WTC11 (cell line): ENCODE results near the gene LGR6. TPM values are rescaled to one million over a fixed set of nuclear protein-coding genes. Genes with fewer than 3 reads are reported as not detected.

Source experiments
- ATAC-seq: fragments of 200-7000 bp; cut with Tn5 transposase; 2 replicates; pipeline ENCODE4 v1.10.0; 2021; ENCODE audit warnings: mild to moderate bottlenecking, moderate library complexity
- CTCF ChIA-PET: fragments of 300-600 bp; sonication (Branson Sonifier 250); formaldehyde crosslinking; loops from one replicate; lab custom pipeline; 2021; ENCODE audit warnings: antibody characterized with exemption; lab: Charles Lee
- POLR2A ChIA-PET: fragments of 350-600 bp; sonication (Branson Sonifier 250); formaldehyde crosslinking; loops from one replicate; lab custom pipeline; 2021; ENCODE audit warnings: antibody characterized with exemption; lab: Charles Lee
- DNase-seq: peaks from one replicate; pipeline ENCODE4 v3.0.0; 2021; ENCODE audit warnings: low spot score
- H3K27ac Mint-ChIP-seq: 2 replicates; pipeline ENCODE4 v1.8.0; 2021; ENCODE audit warnings: mixed read lengths
- H3K27me3 Mint-ChIP-seq: 2 replicates; pipeline ENCODE4 v1.8.0; 2021; ENCODE audit warnings: low read depth, mild to moderate bottlenecking, moderate library complexity, mixed read lengths
- H3K36me3 Mint-ChIP-seq: 2 replicates; pipeline ENCODE4 v1.8.0; 2021; ENCODE audit warnings: mixed read lengths
- H3K4me1 Mint-ChIP-seq: 2 replicates; pipeline ENCODE4 v1.8.0; 2022; ENCODE audit warnings: mixed read lengths
- H3K4me3 Mint-ChIP-seq: 2 replicates; pipeline ENCODE4 v1.8.0; 2021; ENCODE audit warnings: mild to moderate bottlenecking, moderate library complexity, mixed read lengths
- H3K9me3 Mint-ChIP-seq: 2 replicates; pipeline ENCODE4 v1.8.0; 2021; ENCODE audit warnings: mixed read lengths
- CREM ChIP-seq: sonication (generic); formaldehyde crosslinking; IDR thresholded peaks from 2 replicates; pipeline ENCODE4 v1.8.1; 2022; ENCODE audit warnings: mild to moderate bottlenecking, missing genetic modification reagents, moderate library complexity
- NFE2L1 ChIP-seq: sonication (generic); formaldehyde crosslinking; IDR thresholded peaks from 2 replicates; pipeline ENCODE4 v1.8.1; 2023; ENCODE audit warnings: missing genetic modification reagents
- RORB ChIP-seq: fragments of 250-450 bp; sonication (Bioruptor Pico); IDR thresholded peaks from 2 replicates; pipeline ENCODE4 v1.9.0; 2021; ENCODE audit warnings: mild to moderate bottlenecking
- STAT6 ChIP-seq: sonication (generic); formaldehyde crosslinking; conservative IDR thresholded peaks from 2 replicates; pipeline ENCODE4 v1.8.1; 2023; ENCODE audit warnings: mild to moderate bottlenecking, low read depth, missing genetic modification reagents, moderate library complexity
- ZNF263 ChIP-seq: sonication (generic); formaldehyde crosslinking; IDR thresholded peaks from 2 replicates; pipeline ENCODE4 v1.8.1; 2022; ENCODE audit warnings: low read depth, mild to moderate bottlenecking, moderate library complexity, missing genetic modification reagents
- ZNF281 ChIP-seq: sonication (generic); formaldehyde crosslinking; IDR thresholded peaks from 2 replicates; pipeline ENCODE4 v1.8.0; 2023; ENCODE audit warnings: mild to moderate bottlenecking, missing genetic modification reagents
- ZNF423 ChIP-seq: fragments of 250-450 bp; sonication (Bioruptor Pico); IDR thresholded peaks from 2 replicates; pipeline ENCODE4 v2.1.2; 2022; ENCODE audit warnings: mild to moderate bottlenecking, moderate library complexity
- total RNA-seq: library from RNA; stranded (reverse); gene quantifications from 3 replicates; pipeline ENCODE4 v1.2.3, GENCODE V29; 2021
- TF ChIP-seq, protein P1 (sequence below): sonication (generic); formaldehyde crosslinking; IDR thresholded peaks from 2 replicates; pipeline ENCODE4 v1.8.0; 2022; ENCODE audit warnings: missing genetic modification reagents
- TF ChIP-seq, protein P2 (sequence below): sonication (generic); formaldehyde crosslinking; IDR thresholded peaks from 2 replicates; pipeline ENCODE4 v1.8.0; 2023; ENCODE audit warnings: missing genetic modification reagents
- TF ChIP-seq, protein P3 (sequence below): sonication (generic); formaldehyde crosslinking; IDR thresholded peaks from 2 replicates; pipeline ENCODE4 v1.8.0; 2022; ENCODE audit warnings: mild to moderate bottlenecking, missing genetic modification reagents
- TF ChIP-seq, protein P4 (sequence below): sonication (generic); formaldehyde crosslinking; IDR thresholded peaks from 2 replicates; pipeline ENCODE4 v1.8.1; 2023; ENCODE audit warnings: mild to moderate bottlenecking, missing genetic modification reagents, moderate library complexity
- TF ChIP-seq, protein P5 (sequence below): sonication (generic); formaldehyde crosslinking; IDR thresholded peaks from 2 replicates; pipeline ENCODE4 v1.8.1; 2023; ENCODE audit warnings: mild to moderate bottlenecking, missing genetic modification reagents, moderate library complexity
- TF ChIP-seq, protein P6 (sequence below): fragments of 250-450 bp; sonication (Bioruptor Pico); IDR thresholded peaks from 2 replicates; pipeline ENCODE4 v1.9.0; 2021; ENCODE audit warnings: mild to moderate bottlenecking

Gene LGR6
- total RNA-seq, 1 experiment from 2014 or later, result 1.1 TPM

DNA sequence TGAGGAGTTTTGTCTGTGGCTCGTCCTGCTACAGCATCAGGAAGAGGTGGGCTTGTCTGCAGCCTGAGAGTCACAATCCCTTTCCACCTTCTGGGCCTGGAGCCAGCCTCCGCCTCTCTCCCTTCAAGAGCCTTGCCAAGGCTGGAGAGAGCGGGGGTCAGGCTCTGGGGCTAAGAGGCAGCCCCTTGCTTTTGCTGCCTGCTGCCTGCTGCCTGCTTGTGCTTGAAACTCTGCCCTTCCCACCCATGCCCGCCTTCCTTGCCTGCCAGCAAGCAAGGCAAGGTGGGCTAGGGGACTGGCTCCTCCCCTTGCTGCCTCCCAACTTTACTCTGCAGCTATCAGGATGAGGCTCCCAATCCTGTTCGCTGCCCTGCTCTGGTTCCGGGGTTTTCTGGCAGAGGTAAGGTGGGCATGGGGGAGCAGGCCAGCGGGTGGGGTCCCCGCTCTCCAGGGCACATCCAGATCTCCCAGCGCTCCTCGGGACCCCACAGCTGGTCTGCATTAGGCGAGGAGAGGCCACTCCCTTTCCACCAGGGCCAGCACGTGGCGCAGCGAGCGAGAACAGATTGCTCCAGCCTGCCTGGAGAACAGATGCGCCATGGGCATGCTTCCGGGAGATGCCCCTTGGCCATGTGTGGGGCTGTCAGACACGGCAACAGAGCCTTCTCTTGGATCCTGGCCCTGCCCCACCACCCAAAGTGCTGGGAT, 25.7 kb upstream of the LGR6 start:
- H3K9me3 Mint-ChIP-seq, result no peaks in the 10 kb centered on the region
- TF ChIP-seq STAT6 (no peak), CREM (no peak), ZNF281 (CRISPR knock-in tag) (no peak), RORB (no peak), ZNF423 (no peak)
- TF ChIP-seq, protein P1, sequence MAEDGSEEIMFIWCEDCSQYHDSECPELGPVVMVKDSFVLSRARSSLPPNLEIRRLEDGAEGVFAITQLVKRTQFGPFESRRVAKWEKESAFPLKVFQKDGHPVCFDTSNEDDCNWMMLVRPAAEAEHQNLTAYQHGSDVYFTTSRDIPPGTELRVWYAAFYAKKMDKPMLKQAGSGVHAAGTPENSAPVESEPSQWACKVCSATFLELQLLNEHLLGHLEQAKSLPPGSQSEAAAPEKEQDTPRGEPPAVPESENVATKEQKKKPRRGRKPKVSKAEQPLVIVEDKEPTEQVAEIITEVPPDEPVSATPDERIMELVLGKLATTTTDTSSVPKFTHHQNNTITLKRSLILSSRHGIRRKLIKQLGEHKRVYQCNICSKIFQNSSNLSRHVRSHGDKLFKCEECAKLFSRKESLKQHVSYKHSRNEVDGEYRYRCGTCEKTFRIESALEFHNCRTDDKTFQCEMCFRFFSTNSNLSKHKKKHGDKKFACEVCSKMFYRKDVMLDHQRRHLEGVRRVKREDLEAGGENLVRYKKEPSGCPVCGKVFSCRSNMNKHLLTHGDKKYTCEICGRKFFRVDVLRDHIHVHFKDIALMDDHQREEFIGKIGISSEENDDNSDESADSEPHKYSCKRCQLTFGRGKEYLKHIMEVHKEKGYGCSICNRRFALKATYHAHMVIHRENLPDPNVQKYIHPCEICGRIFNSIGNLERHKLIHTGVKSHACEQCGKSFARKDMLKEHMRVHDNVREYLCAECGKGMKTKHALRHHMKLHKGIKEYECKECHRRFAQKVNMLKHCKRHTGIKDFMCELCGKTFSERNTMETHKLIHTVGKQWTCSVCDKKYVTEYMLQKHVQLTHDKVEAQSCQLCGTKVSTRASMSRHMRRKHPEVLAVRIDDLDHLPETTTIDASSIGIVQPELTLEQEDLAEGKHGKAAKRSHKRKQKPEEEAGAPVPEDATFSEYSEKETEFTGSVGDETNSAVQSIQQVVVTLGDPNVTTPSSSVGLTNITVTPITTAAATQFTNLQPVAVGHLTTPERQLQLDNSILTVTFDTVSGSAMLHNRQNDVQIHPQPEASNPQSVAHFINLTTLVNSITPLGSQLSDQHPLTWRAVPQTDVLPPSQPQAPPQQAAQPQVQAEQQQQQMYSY (CRISPR knock-in tag), result peak; percentile 67
- TF ChIP-seq, protein P2, sequence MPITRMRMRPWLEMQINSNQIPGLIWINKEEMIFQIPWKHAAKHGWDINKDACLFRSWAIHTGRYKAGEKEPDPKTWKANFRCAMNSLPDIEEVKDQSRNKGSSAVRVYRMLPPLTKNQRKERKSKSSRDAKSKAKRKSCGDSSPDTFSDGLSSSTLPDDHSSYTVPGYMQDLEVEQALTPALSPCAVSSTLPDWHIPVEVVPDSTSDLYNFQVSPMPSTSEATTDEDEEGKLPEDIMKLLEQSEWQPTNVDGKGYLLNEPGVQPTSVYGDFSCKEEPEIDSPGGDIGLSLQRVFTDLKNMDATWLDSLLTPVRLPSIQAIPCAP, result no peak
- TF ChIP-seq, protein P3, sequence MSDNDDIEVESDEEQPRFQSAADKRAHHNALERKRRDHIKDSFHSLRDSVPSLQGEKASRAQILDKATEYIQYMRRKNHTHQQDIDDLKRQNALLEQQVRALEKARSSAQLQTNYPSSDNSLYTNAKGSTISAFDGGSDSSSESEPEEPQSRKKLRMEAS (CRISPR knock-in tag), result no peak

DNA sequence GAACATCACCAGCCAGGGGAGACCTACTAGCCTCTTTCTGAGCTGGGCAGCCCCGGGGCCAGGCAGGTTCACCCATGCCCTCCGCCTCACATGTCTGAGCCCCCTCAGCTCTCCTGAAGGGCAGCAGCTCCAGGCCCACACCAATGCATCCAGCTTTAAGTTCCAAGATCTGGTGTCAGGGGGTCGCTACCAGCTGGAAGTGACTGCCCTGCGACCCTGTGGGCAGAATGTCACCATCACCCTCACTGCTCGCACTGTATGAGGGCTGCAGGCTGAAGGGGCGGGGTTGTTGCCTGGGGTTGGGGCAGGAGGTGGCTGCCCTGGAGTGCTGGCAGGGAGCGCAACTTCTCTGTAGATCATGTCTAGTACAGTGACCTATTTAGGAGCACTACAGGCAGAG, 24.7 kb upstream of the LGR6 start:
- ChIA-PET CTCF (no interaction called here), POLR2A (no interaction called here)
- no peak overlapping the region for H3K27ac Mint-ChIP-seq
- no peaks in the 10 kb centered on the region for H3K27me3 Mint-ChIP-seq
- TF ChIP-seq, protein P4, sequence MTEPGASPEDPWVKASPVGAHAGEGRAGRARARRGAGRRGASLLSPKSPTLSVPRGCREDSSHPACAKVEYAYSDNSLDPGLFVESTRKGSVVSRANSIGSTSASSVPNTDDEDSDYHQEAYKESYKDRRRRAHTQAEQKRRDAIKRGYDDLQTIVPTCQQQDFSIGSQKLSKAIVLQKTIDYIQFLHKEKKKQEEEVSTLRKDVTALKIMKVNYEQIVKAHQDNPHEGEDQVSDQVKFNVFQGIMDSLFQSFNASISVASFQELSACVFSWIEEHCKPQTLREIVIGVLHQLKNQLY, result no peak
- TF ChIP-seq, protein P5, sequence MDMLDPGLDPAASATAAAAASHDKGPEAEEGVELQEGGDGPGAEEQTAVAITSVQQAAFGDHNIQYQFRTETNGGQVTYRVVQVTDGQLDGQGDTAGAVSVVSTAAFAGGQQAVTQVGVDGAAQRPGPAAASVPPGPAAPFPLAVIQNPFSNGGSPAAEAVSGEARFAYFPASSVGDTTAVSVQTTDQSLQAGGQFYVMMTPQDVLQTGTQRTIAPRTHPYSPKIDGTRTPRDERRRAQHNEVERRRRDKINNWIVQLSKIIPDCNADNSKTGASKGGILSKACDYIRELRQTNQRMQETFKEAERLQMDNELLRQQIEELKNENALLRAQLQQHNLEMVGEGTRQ (CRISPR knock-in tag), result no peak
- TF ChIP-seq, protein P6, sequence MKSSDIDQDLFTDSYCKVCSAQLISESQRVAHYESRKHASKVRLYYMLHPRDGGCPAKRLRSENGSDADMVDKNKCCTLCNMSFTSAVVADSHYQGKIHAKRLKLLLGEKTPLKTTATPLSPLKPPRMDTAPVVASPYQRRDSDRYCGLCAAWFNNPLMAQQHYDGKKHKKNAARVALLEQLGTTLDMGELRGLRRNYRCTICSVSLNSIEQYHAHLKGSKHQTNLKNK (CRISPR knock-in tag), result no peak
- TF ChIP-seq ZNF281 (CRISPR knock-in tag) (no peak), NFE2L1 (CRISPR knock-in tag) (no peak), ZNF263 (CRISPR knock-in tag) (no peak)
- DNase-seq (no peak), ATAC-seq (no peak)
- no peak overlapping the region for H3K4me3 Mint-ChIP-seq
- H3K4me1 Mint-ChIP-seq, result peaks cover 12% of the 10 kb centered on the region
- H3K9me3 Mint-ChIP-seq, result no peaks in the 10 kb centered on the region
- H3K36me3 Mint-ChIP-seq, result no peaks in the 10 kb centered on the region

More for the DNA sequence above, 25.7 kb upstream of the LGR6 start:
- CTCF ChIA-PET, result interaction anchor here (6.0 kb wide), 1 partner anchor 13 kb away, joined by 73 read pairs; no protein-coding TSS in a partner anchor
- Mint-ChIP-seq H3K27me3 (no peaks in the 10 kb centered on the region), H3K27ac (no peak overlapping the region), H3K4me3 (no peak overlapping the region), H3K4me1 (peaks cover 16% of the 10 kb centered on the region), H3K36me3 (no peaks in the 10 kb centered on the region)
- DNase-seq, result no peak
- POLR2A ChIA-PET, result no interaction called here
- ATAC-seq, result peak; percentile 24
